Measurements from ENCODE around the gene LRRC18. TPM values are rescaled to one million over a fixed set of nuclear protein-coding genes. Genes with fewer than 3 reads are reported as not detected.

The LRRC18 gene
- total RNA-seq, 1 experiment from 2014 or later, result not detected

GRCh38 chr10:48872234-48872633 is 67.4 kb downstream of the LRRC18 start:
- no peaks in the 10 kb centered on the region for H3K4me1 Mint-ChIP-seq (ENCODE audit: low read depth, unreplicated experiment)
- no peaks in the 10 kb centered on the region for H3K9me3 Mint-ChIP-seq (ENCODE audit: low read depth, unreplicated experiment)
- H3K4me3 Mint-ChIP-seq (ENCODE audit: low read depth, unreplicated experiment), result no peak overlapping the region
- H3K36me3 Mint-ChIP-seq (ENCODE audit: insufficient read depth, unreplicated experiment), result no peaks in the 10 kb centered on the region
- BruUV-seq (replicated peaks), result no TSS peak
- H3K27ac Mint-ChIP-seq (ENCODE audit: unreplicated experiment), result no peak overlapping the region
- peaks cover 55% of the 10 kb centered on the region for H3K27me3 Mint-ChIP-seq (ENCODE audit: unreplicated experiment)
- TF ChIP-seq CTCF (IDR thresholded peaks at IDR 0.05; ENCODE audit: unreplicated experiment), result no peak
- intact Hi-C loops (cut with micrococcal nuclease; ENCODE audit: unreplicated experiment), result no loop called here
- DNase-seq, result no peak
- CTCF ChIA-PET, result no interaction called here

Small RNA genes lying within 50 kb of the gene (microRNA-seq; reads per million reads assigned to microRNA genes)
- gene MIR4294, result not detected

Other genes with a start within 250 kb of the LRRC18 start
- not detected in 2 replicates for gene VSTM4, start 175.7 kb upstream of the LRRC18 start, total RNA-seq (2022)
- gene FAM170B, start 194.2 kb upstream of the LRRC18 start, total RNA-seq (2022), result not detected in 2 replicates
- not detected in 2 replicates for gene TMEM273, start 248.6 kb upstream of the LRRC18 start, total RNA-seq (2022)